ENCODE measurements around the gene SPO11.

The SPO11 gene

GRCh38 chr20:57329608-57330221 lies at the start of gene SPO11:
TSS of gene SPO11 (plus strand) at chr20:57329803. CDS start at chr20:57329868, 65 bp downstream.
- DNase-seq (ENCODE audit: low read depth, low spot score) = no peak

- DNase-seq (ENCODE audit: low read depth, low spot score) = no peak
Measured at GRCh38 chr20:57280221-57280620, 49.4 kb upstream of the SPO11 start.

GRCh38 chr20:57281900-57282299 lies 47.7 kb upstream of the SPO11 start:
- DNase-seq (ENCODE audit: low read depth, low spot score) = no peak

- DNase-seq (ENCODE audit: low read depth, low spot score) = no peak
Measured at GRCh38 chr20:57282670-57283361, 46.8 kb upstream of the SPO11 start.

GRCh38 chr20:57283860-57284259 lies 45.7 kb upstream of the SPO11 start:
- no peak for DNase-seq (ENCODE audit: low read depth, low spot score)

GRCh38 chr20:57287007-57287880 lies 42.4 kb upstream of the SPO11 start:
- DNase-seq (ENCODE audit: low read depth, low spot score) = no peak

GRCh38 chr20:57287901-57288300 lies 41.7 kb upstream of the SPO11 start:
- DNase-seq (ENCODE audit: low read depth, low spot score) = no peak

GRCh38 chr20:57288651-57289277 lies 40.8 kb upstream of the SPO11 start:
- no peak for DNase-seq (ENCODE audit: low read depth, low spot score)

- DNase-seq (ENCODE audit: low read depth, low spot score) = no peak
Measured at GRCh38 chr20:57289391-57290177, 40.0 kb upstream of the SPO11 start.

GRCh38 chr20:57290178-57290484 lies 39.5 kb upstream of the SPO11 start:
- no peak for DNase-seq (ENCODE audit: low read depth, low spot score)

GRCh38 chr20:57291003-57291402 lies 38.6 kb upstream of the SPO11 start:
- DNase-seq (ENCODE audit: low read depth, low spot score) = no peak

GRCh38 chr20:57291694-57292093 lies 37.9 kb upstream of the SPO11 start:
- no peak for DNase-seq (ENCODE audit: low read depth, low spot score)

GRCh38 chr20:57292611-57293010 lies 37.0 kb upstream of the SPO11 start:
- no peak for DNase-seq (ENCODE audit: low read depth, low spot score)

GRCh38 chr20:57293995-57294394 lies 35.6 kb upstream of the SPO11 start:
- no peak for DNase-seq (ENCODE audit: low read depth, low spot score)

GRCh38 chr20:57294550-57294949 lies 35.1 kb upstream of the SPO11 start:
- no peak for DNase-seq (ENCODE audit: low read depth, low spot score)

GRCh38 chr20:57298457-57298856 lies 31.1 kb upstream of the SPO11 start:
- DNase-seq (ENCODE audit: low read depth, low spot score) = no peak

- no peak for DNase-seq (ENCODE audit: low read depth, low spot score)
Measured at GRCh38 chr20:57301026-57301425, 28.6 kb upstream of the SPO11 start.

GRCh38 chr20:57306747-57307146 lies 22.9 kb upstream of the SPO11 start:
- DNase-seq (ENCODE audit: low read depth, low spot score) = no peak

GRCh38 chr20:57308451-57309271 lies 20.9 kb upstream of the SPO11 start:
- no peak for DNase-seq (ENCODE audit: low read depth, low spot score)

- no peak for DNase-seq (ENCODE audit: low read depth, low spot score)
Measured at GRCh38 chr20:57309544-57310115, 20.0 kb upstream of the SPO11 start.

Data from iPS DF 19.7 (cell line).